GM23338 (cell line): ENCODE data around the gene ELMOD2. TPM values are rescaled to one million over a fixed set of nuclear protein-coding genes. Genes with fewer than 3 reads are reported as not detected.

Experiments
- ATAC-seq: fragments of 200-7000 bp; cut with Tn5 transposase; 3 replicates; pipeline ENCODE4 v1.9.1; 2020
- DNase-seq: peaks from one replicate; pipeline ENCODE4 v3.0.0-alpha.2; 2015; ENCODE audit warnings: low spot score
- H2AFZ ChIP-seq: fragments of 200-600 bp; sonication (generic); 2 replicates; pipeline ENCODE4 v1.8.0; 2016; ENCODE audit warnings: antibody characterized with exemption, mild to moderate bottlenecking, moderate library complexity
- H3F3A ChIP-seq: fragments of 200-600 bp; sonication (generic); replicated peaks from 2 replicates; pipeline ENCODE4 v1.8.0; 2017; ENCODE audit warnings: antibody characterized with exemption, mixed run types, low read depth
- H3K27ac ChIP-seq: fragments of 200-600 bp; sonication (generic); 2 replicates; pipeline ENCODE4 v1.6.1; 2016; ENCODE audit warnings: low read depth
- H3K27me3 ChIP-seq: fragments of 200-600 bp; sonication (generic); 2 replicates; pipeline ENCODE4 v1.8.0; 2016; ENCODE audit warnings: mild to moderate bottlenecking, mixed run types, moderate library complexity; ENCODE audit not compliant: insufficient read depth
- H3K36me3 ChIP-seq: fragments of 200-600 bp; sonication (generic); 2 replicates; pipeline ENCODE4 v1.8.0; 2016; ENCODE audit warnings: mild to moderate bottlenecking; ENCODE audit not compliant: insufficient read depth
- H3K4me1 ChIP-seq: fragments of 200-600 bp; sonication (generic); 2 replicates; pipeline ENCODE4 v1.8.0; 2016; ENCODE audit warnings: mild to moderate bottlenecking, moderate library complexity; ENCODE audit not compliant: insufficient read depth
- H3K4me2 ChIP-seq: fragments of 200-600 bp; sonication (generic); 2 replicates; pipeline ENCODE4 v1.7.1; 2017; ENCODE audit warnings: mixed run types
- H3K4me3 ChIP-seq: fragments of 200-600 bp; sonication (generic); 2 replicates; pipeline ENCODE4 v1.6.1; 2016; ENCODE audit warnings: mixed run types
- H3K79me2 ChIP-seq: fragments of 200-600 bp; sonication (generic); replicated peaks from 2 replicates; pipeline ENCODE4 v1.8.0; 2017; ENCODE audit warnings: mild to moderate bottlenecking; ENCODE audit not compliant: insufficient read depth
- H3K9me2 ChIP-seq: fragments of 200-600 bp; sonication (generic); 2 replicates; pipeline ENCODE4 v1.8.0; 2017; ENCODE audit not compliant: insufficient read depth
- H4K20me1 ChIP-seq: fragments of 200-600 bp; sonication (generic); replicated peaks from 2 replicates; pipeline ENCODE4 v1.8.0; 2017; ENCODE audit warnings: mild to moderate bottlenecking; ENCODE audit not compliant: insufficient read depth
- H3K27ac Mint-ChIP-seq: 2 replicates; pipeline ENCODE4 v1.8.0; 2020; ENCODE audit warnings: inconsistent platforms, mild to moderate bottlenecking, moderate library complexity, mixed read lengths
- H3K27me3 Mint-ChIP-seq: 3 replicates; pipeline ENCODE4 v1.8.0; 2022; ENCODE audit warnings: low read depth, mild to moderate bottlenecking, moderate library complexity, mixed read lengths, inconsistent platforms; ENCODE audit not compliant: insufficient read depth, poor library complexity
- H3K36me3 Mint-ChIP-seq: 3 replicates; pipeline ENCODE4 v1.8.0; 2021; ENCODE audit warnings: low read depth, mild to moderate bottlenecking, inconsistent platforms, moderate library complexity, mixed read lengths
- H3K4me1 Mint-ChIP-seq: 3 replicates; pipeline ENCODE4 v1.8.0; 2020; ENCODE audit warnings: mild to moderate bottlenecking, inconsistent platforms, mixed read lengths
- H3K4me3 Mint-ChIP-seq: 3 replicates; pipeline ENCODE4 v1.8.0; 2021; ENCODE audit warnings: moderate library complexity, mild to moderate bottlenecking, inconsistent platforms, mixed read lengths
- H3K9me3 Mint-ChIP-seq: 3 replicates; pipeline ENCODE4 v1.8.0; 2020; ENCODE audit warnings: moderate library complexity, mild to moderate bottlenecking, inconsistent platforms, mixed read lengths
- CREB1 ChIP-seq: fragments of 250-450 bp; sonication (Bioruptor Pico); IDR thresholded peaks from 2 replicates; pipeline ENCODE4 v1.5.0; 2020; ENCODE audit warnings: low read depth, mild to moderate bottlenecking, moderate library complexity
- EZH2 ChIP-seq: fragments of 200-600 bp; sonication (generic); IDR thresholded peaks from one replicate; pipeline ENCODE4 v1.8.0; 2017; ENCODE audit warnings: antibody characterized with exemption, mild to moderate bottlenecking, low read depth; ENCODE audit not compliant: unreplicated experiment
- EZH2phosphoT487 ChIP-seq: fragments of 200-600 bp; sonication (generic); IDR thresholded peaks from one replicate; pipeline ENCODE4 v1.8.1; 2018; ENCODE audit warnings: antibody characterized with exemption; ENCODE audit not compliant: unreplicated experiment
- JUNB ChIP-seq: IDR thresholded peaks from one replicate; pipeline ENCODE4 v1.6.1; 2016; ENCODE audit warnings: antibody characterized with exemption; ENCODE audit not compliant: unreplicated experiment
- NANOG ChIP-seq: IDR thresholded peaks from 2 replicates; pipeline ENCODE4 v1.6.1; 2016; ENCODE audit warnings: antibody characterized with exemption, borderline replicate concordance
- ZNF114 ChIP-seq: fragments of 250-450 bp; sonication (Bioruptor Pico); IDR thresholded peaks from 2 replicates; pipeline ENCODE4 v1.5.0; 2020; ENCODE audit warnings: mild to moderate bottlenecking, moderate library complexity
- ZNF331 ChIP-seq: fragments of 250-450 bp; sonication (Bioruptor Pico); IDR thresholded peaks from 2 replicates; pipeline ENCODE4 v1.5.0; 2020; ENCODE audit warnings: low read depth, mild to moderate bottlenecking, moderate library complexity
- polyA plus RNA-seq: library from polyadenylated mRNA; unstranded; fragments of >200 nt; fragmentation: Nextera tagmentation; extraction: Ambion mirVana; gene quantifications from 2 replicates; pipeline ENCODE4 v1.2.1, GENCODE V29; 2016
- total RNA-seq: library from RNA; depleted of rRNA; stranded (reverse); fragments of >200 nt; shearing (Covaris generic); gene quantifications from 2 replicates; pipeline ENCODE4 v1.2.3, GENCODE V29; 2014
- TF ChIP-seq, protein P1 (sequence below): fragments of 250-450 bp; sonication (Bioruptor Pico); IDR thresholded peaks from 2 replicates; pipeline ENCODE4 v1.5.0; 2020; ENCODE audit warnings: mild to moderate bottlenecking, moderate library complexity
- TF ChIP-seq, protein P2 (sequence below): IDR thresholded peaks from one replicate; pipeline ENCODE4 v1.6.1; 2018; ENCODE audit warnings: antibody characterized with exemption; ENCODE audit not compliant: unreplicated experiment
- TF ChIP-seq, protein P3 (sequence below): IDR thresholded peaks from 2 replicates; pipeline ENCODE4 v1.6.1; 2016; ENCODE audit warnings: antibody characterized with exemption
- TF ChIP-seq, protein P4 (sequence below), 2 experiments: fragments of 200-600 bp in 1 of 2; sonication (generic) in 1 of 2; conservative IDR thresholded peaks; 2 replicates each; pipeline versions ENCODE4 v1.5.1 to v1.6.1; 2016 to 2017; ENCODE audit warnings: antibody characterized with exemption in 2 of 2, low read depth in 2 of 2, mild to moderate bottlenecking in 2 of 2, moderate library complexity in 1 of 2

ELMOD2 gene
- total and polyA plus RNA-seq, 2 experiments from 2014 or later, result 17.9 to 28.9 TPM

DNA sequence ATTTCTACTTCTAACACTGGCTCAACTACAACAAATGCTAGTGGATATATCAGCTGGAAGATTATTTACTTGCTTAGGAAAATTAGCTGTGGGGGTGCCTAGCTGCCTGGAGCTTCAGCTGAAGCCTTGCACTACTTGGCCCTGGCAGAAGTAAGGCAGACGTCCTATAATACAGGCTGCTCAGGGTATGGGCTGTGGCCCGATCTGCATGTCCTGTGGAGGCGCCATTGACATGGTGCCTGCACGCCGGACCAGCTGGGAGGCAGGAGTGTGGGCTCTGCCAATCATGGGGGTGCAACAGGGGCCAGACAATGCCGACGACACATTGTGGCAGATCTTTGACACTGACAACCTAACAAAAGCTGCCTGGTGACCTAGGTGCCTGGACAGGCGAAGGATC is 76.4 kb downstream of the ELMOD2 start (continued):
- TF ChIP-seq, protein P1, sequence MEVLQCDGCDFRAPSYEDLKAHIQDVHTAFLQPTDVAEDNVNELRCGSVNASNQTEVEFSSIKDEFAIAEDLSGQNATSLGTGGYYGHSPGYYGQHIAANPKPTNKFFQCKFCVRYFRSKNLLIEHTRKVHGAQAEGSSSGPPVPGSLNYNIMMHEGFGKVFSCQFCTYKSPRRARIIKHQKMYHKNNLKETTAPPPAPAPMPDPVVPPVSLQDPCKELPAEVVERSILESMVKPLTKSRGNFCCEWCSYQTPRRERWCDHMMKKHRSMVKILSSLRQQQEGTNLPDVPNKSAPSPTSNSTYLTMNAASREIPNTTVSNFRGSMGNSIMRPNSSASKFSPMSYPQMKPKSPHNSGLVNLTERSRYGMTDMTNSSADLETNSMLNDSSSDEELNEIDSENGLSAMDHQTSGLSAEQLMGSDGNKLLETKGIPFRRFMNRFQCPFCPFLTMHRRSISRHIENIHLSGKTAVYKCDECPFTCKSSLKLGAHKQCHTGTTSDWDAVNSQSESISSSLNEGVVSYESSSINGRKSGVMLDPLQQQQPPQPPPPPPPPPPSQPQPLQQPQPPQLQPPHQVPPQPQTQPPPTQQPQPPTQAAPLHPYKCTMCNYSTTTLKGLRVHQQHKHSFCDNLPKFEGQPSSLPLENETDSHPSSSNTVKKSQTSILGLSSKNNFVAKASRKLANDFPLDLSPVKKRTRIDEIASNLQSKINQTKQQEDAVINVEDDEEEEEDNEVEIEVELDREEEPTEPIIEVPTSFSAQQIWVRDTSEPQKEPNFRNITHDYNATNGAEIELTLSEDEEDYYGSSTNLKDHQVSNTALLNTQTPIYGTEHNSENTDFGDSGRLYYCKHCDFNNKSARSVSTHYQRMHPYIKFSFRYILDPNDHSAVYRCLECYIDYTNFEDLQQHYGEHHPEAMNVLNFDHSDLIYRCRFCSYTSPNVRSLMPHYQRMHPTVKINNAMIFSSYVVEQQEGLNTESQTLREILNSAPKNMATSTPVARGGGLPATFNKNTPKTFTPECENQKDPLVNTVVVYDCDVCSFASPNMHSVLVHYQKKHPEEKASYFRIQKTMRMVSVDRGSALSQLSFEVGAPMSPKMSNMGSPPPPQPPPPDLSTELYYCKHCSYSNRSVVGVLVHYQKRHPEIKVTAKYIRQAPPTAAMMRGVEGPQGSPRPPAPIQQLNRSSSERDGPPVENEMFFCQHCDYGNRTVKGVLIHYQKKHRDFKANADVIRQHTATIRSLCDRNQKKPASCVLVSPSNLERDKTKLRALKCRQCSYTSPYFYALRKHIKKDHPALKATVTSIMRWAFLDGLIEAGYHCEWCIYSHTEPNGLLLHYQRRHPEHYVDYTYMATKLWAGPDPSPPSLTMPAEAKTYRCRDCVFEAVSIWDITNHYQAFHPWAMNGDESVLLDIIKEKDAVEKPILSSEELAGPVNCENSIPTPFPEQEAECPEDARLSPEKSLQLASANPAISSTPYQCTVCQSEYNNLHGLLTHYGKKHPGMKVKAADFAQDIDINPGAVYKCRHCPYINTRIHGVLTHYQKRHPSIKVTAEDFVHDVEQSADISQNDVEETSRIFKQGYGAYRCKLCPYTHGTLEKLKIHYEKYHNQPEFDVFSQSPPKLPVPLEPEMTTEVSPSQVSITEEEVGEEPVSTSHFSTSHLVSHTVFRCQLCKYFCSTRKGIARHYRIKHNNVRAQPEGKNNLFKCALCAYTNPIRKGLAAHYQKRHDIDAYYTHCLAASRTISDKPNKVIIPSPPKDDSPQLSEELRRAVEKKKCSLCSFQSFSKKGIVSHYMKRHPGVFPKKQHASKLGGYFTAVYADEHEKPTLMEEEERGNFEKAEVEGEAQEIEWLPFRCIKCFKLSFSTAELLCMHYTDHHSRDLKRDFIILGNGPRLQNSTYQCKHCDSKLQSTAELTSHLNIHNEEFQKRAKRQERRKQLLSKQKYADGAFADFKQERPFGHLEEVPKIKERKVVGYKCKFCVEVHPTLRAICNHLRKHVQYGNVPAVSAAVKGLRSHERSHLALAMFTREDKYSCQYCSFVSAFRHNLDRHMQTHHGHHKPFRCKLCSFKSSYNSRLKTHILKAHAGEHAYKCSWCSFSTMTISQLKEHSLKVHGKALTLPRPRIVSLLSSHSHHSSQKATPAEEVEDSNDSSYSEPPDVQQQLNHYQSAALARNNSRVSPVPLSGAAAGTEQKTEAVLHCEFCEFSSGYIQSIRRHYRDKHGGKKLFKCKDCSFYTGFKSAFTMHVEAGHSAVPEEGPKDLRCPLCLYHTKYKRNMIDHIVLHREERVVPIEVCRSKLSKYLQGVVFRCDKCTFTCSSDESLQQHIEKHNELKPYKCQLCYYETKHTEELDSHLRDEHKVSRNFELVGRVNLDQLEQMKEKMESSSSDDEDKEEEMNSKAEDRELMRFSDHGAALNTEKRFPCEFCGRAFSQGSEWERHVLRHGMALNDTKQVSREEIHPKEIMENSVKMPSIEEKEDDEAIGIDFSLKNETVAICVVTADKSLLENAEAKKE (CRISPR knock-in tag), result no peak
- no peak for TF ChIP-seq EZH2
- TF ChIP-seq, protein P2, sequence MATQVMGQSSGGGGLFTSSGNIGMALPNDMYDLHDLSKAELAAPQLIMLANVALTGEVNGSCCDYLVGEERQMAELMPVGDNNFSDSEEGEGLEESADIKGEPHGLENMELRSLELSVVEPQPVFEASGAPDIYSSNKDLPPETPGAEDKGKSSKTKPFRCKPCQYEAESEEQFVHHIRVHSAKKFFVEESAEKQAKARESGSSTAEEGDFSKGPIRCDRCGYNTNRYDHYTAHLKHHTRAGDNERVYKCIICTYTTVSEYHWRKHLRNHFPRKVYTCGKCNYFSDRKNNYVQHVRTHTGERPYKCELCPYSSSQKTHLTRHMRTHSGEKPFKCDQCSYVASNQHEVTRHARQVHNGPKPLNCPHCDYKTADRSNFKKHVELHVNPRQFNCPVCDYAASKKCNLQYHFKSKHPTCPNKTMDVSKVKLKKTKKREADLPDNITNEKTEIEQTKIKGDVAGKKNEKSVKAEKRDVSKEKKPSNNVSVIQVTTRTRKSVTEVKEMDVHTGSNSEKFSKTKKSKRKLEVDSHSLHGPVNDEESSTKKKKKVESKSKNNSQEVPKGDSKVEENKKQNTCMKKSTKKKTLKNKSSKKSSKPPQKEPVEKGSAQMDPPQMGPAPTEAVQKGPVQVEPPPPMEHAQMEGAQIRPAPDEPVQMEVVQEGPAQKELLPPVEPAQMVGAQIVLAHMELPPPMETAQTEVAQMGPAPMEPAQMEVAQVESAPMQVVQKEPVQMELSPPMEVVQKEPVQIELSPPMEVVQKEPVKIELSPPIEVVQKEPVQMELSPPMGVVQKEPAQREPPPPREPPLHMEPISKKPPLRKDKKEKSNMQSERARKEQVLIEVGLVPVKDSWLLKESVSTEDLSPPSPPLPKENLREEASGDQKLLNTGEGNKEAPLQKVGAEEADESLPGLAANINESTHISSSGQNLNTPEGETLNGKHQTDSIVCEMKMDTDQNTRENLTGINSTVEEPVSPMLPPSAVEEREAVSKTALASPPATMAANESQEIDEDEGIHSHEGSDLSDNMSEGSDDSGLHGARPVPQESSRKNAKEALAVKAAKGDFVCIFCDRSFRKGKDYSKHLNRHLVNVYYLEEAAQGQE, result no peak

GRCh38 chr4:140602714-140603113 is 78.7 kb downstream of the ELMOD2 start:
- Mint-ChIP-seq H3K4me3 (no peak overlapping the region), H3K36me3 (no peaks in the 10 kb centered on the region)
- no peak for ATAC-seq

More at GRCh38 chr4:140602714-140603113, 78.7 kb downstream of the ELMOD2 start:
- H3K27me3 ChIP-seq, result no peaks in the 10 kb centered on the region
- H3K79me2 ChIP-seq, result no peaks in the 10 kb centered on the region
- H3F3A ChIP-seq, result no peaks in the 10 kb centered on the region
- no peak overlapping the region for H3K4me2 ChIP-seq
- Mint-ChIP-seq H3K27ac (no peak overlapping the region), H3K27me3 (no peaks in the 10 kb centered on the region), H3K9me3 (no peaks in the 10 kb centered on the region), H3K4me1 (peaks cover 7% of the 10 kb centered on the region; the same call in 2 of the 3 replicates)
- H3K9me2 ChIP-seq, result no peaks in the 10 kb centered on the region
- H3K4me3 ChIP-seq, result no peak overlapping the region
- H4K20me1 ChIP-seq, result no peaks in the 10 kb centered on the region
- H3K27ac ChIP-seq, result no peak overlapping the region
- no peak for TF ChIP-seq CREB1 (CRISPR knock-in tag)
- no peak for TF ChIP-seq EZH2
- TF ChIP-seq, protein P3, sequence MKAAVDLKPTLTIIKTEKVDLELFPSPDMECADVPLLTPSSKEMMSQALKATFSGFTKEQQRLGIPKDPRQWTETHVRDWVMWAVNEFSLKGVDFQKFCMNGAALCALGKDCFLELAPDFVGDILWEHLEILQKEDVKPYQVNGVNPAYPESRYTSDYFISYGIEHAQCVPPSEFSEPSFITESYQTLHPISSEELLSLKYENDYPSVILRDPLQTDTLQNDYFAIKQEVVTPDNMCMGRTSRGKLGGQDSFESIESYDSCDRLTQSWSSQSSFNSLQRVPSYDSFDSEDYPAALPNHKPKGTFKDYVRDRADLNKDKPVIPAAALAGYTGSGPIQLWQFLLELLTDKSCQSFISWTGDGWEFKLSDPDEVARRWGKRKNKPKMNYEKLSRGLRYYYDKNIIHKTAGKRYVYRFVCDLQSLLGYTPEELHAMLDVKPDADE, result no peak
- TF ChIP-seq NANOG, result no peak
- no peak for TF ChIP-seq ZNF114 (CRISPR knock-in tag)
- no peak for TF ChIP-seq EZH2phosphoT487
- TF ChIP-seq, protein P4, sequence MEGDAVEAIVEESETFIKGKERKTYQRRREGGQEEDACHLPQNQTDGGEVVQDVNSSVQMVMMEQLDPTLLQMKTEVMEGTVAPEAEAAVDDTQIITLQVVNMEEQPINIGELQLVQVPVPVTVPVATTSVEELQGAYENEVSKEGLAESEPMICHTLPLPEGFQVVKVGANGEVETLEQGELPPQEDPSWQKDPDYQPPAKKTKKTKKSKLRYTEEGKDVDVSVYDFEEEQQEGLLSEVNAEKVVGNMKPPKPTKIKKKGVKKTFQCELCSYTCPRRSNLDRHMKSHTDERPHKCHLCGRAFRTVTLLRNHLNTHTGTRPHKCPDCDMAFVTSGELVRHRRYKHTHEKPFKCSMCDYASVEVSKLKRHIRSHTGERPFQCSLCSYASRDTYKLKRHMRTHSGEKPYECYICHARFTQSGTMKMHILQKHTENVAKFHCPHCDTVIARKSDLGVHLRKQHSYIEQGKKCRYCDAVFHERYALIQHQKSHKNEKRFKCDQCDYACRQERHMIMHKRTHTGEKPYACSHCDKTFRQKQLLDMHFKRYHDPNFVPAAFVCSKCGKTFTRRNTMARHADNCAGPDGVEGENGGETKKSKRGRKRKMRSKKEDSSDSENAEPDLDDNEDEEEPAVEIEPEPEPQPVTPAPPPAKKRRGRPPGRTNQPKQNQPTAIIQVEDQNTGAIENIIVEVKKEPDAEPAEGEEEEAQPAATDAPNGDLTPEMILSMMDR (conservative IDR thresholded peaks at IDR 0.05; ENCODE audit: low read depth in 2 of 2), result no peak
- no peak for TF ChIP-seq ZNF331 (CRISPR knock-in tag)
- no peak for TF ChIP-seq JUNB
- no peak overlapping the region for H2AFZ ChIP-seq
- H3K36me3 ChIP-seq, result no peaks in the 10 kb centered on the region
- DNase-seq, result no peak
- H3K4me1 ChIP-seq, result peaks cover 5% of the 10 kb centered on the region; the same call in 1 of the 2 replicates
